PC-9 (cell line): ENCODE data around the gene PLAC9.

Source experiments
- CTCF ChIP-seq: fragments of 200-600 bp; sonication (generic); conservative IDR thresholded peaks from 2 replicates; pipeline ENCODE4 v1.6.1; 2017; ENCODE audit warnings: mixed run types, antibody characterized with exemption, mild to moderate bottlenecking, moderate library complexity
- EZH2 ChIP-seq: fragments of 200-600 bp; sonication (generic); IDR thresholded peaks from 2 replicates; pipeline ENCODE4 v1.8.0; 2017; ENCODE audit warnings: antibody characterized with exemption, low read depth

DNA sequence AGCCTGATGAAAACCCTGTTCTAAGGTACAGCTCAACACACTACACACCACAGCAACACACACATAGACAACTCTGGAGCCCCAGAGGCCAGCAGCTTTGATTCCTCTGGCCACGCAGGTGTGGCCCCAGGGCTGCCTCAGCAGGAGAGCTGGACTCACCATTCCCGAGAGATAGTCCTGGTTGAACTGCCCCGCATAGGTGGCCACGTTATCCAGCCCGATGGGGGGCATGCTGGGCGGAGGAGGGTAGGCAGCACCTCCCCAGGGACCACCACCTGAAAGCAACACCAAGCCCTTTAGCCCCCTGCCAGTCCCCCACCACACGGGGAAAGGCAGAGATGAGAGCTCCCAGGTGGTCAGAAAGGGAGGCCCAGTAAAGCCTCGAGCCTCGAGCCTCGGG is 38.1 kb downstream of the PLAC9 start:
- TF ChIP-seq CTCF (no peak), EZH2 (no peak)
